A673 (cell line): ENCODE results near the gene UST. TPM values are rescaled to one million over a fixed set of nuclear protein-coding genes. Genes with fewer than 3 reads are reported as not detected.

Experiments used
- BruUV-seq: library from RNA; stranded (reverse); fragments of 400-500 nt; replicated peaks from 2 replicates; lab custom pipeline; 2021; lab: Mats Ljungman, UMichigan
- CTCF ChIA-PET: fragments of 300-600 bp; sonication (Branson Sonifier 250); formaldehyde crosslinking; loops from one replicate; lab custom pipeline; 2022; ENCODE audit warnings: antibody characterized with exemption; lab: Charles Lee
- POLR2A ChIA-PET: fragments of 300-600 bp; sonication (Branson Sonifier 250); formaldehyde crosslinking; loops from one replicate; lab custom pipeline; 2022; ENCODE audit warnings: antibody characterized with exemption; ENCODE audit not compliant: low non-redundant PET; lab: Charles Lee
- DNase-seq: peaks from one replicate; pipeline ENCODE4 v3.0.0-alpha.2; 2015; ENCODE audit warnings: low spot score
- H3K27ac ChIP-seq: fragments of 200-600 bp; sonication (generic); 2 replicates; pipeline ENCODE4 v1.5.1; 2016; ENCODE audit warnings: mixed run types, low read depth, mild to moderate bottlenecking, mixed read lengths, antibody characterized with exemption, low read length; ENCODE audit not compliant: poor library complexity, severe bottlenecking
- H3K27me3 ChIP-seq: fragments of 200-600 bp; sonication (generic); replicated peaks from 2 replicates; pipeline ENCODE4 v1.6.1; 2017; ENCODE audit warnings: mixed run types, low read depth, mild to moderate bottlenecking, mixed read lengths, antibody characterized with exemption, low read length; ENCODE audit not compliant: insufficient read depth, poor library complexity
- H3K36me3 ChIP-seq: fragments of 200-600 bp; sonication (generic); 2 replicates; pipeline ENCODE4 v1.6.1; 2016; ENCODE audit warnings: mixed run types, mild to moderate bottlenecking, mixed read lengths, antibody characterized with exemption, low read length; ENCODE audit not compliant: insufficient read depth, poor library complexity, severe bottlenecking
- H3K4me1 ChIP-seq: fragments of 200-600 bp; sonication (generic); 2 replicates; pipeline ENCODE4 v1.6.1; 2017; ENCODE audit warnings: mixed run types, mild to moderate bottlenecking, mixed read lengths, antibody characterized with exemption, low read length; ENCODE audit not compliant: insufficient read depth, poor library complexity, severe bottlenecking
- H3K4me3 ChIP-seq: fragments of 200-600 bp; sonication (generic); 2 replicates; pipeline ENCODE4 v1.5.1; 2016; ENCODE audit warnings: low read depth, mixed run types, mild to moderate bottlenecking, mixed read lengths, low read length; ENCODE audit not compliant: poor library complexity, severe bottlenecking
- H3K9me3 ChIP-seq: fragments of 200-600 bp; sonication (generic); 2 replicates; pipeline ENCODE4 v1.6.1; 2016; ENCODE audit warnings: mixed run types, low read depth, mild to moderate bottlenecking, mixed read lengths, antibody characterized with exemption, low read length; ENCODE audit not compliant: poor library complexity, severe bottlenecking
- EZH2 ChIP-seq: fragments of 200-600 bp; sonication (generic); IDR thresholded peaks from 2 replicates; pipeline ENCODE4 v1.6.1; 2017; ENCODE audit warnings: borderline replicate concordance, low read depth, mild to moderate bottlenecking, mixed read lengths, antibody characterized with exemption, low read length; ENCODE audit not compliant: poor library complexity, severe bottlenecking
- intact Hi-C: fragments of 100-400 bp; cut with micrococcal nuclease; formaldehyde crosslinking; loops from one replicate; pipeline ENCODE4 v1.10.0; 2022; ENCODE audit not compliant: unreplicated experiment
- total RNA-seq: library from RNA; stranded (reverse); gene quantifications from 2 replicates; pipeline ENCODE4 v1.2.3, GENCODE V29; 2021
- TF ChIP-seq, protein P1 (sequence below): fragments of 300-800, 200-600 bp; sonication (generic); conservative IDR thresholded peaks from 2 replicates; pipeline ENCODE4 v1.5.1; 2017; ENCODE audit warnings: low read depth, mild to moderate bottlenecking, antibody characterized with exemption, low read length, moderate library complexity, mixed read lengths

The UST gene
- total RNA-seq, 1 experiment from 2014 or later: 1.5 TPM

- Histone ChIP-seq H3K4me1 (no peaks in the 10 kb centered on the region), H3K27me3 (no peaks in the 10 kb centered on the region), H3K4me3 (no peak overlapping the region), H3K9me3 (peaks cover 2% of the 10 kb centered on the region), H3K36me3 (no peaks in the 10 kb centered on the region), H3K27ac (no peak overlapping the region)
- TF ChIP-seq EZH2: no peak
- TF ChIP-seq, protein P1, sequence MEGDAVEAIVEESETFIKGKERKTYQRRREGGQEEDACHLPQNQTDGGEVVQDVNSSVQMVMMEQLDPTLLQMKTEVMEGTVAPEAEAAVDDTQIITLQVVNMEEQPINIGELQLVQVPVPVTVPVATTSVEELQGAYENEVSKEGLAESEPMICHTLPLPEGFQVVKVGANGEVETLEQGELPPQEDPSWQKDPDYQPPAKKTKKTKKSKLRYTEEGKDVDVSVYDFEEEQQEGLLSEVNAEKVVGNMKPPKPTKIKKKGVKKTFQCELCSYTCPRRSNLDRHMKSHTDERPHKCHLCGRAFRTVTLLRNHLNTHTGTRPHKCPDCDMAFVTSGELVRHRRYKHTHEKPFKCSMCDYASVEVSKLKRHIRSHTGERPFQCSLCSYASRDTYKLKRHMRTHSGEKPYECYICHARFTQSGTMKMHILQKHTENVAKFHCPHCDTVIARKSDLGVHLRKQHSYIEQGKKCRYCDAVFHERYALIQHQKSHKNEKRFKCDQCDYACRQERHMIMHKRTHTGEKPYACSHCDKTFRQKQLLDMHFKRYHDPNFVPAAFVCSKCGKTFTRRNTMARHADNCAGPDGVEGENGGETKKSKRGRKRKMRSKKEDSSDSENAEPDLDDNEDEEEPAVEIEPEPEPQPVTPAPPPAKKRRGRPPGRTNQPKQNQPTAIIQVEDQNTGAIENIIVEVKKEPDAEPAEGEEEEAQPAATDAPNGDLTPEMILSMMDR: no peak
- ChIA-PET CTCF (interaction anchor here (0.6 to 1.5 kb wide), 2 partner anchors 386 to 1372 kb away, joined by 3 to 7 read pairs; no protein-coding TSS in a partner anchor), POLR2A (no interaction called here)
- intact Hi-C loops: no loop called here
- no TSS peak for BruUV-seq
- DNase-seq: no peak
These were observed 299.5 kb downstream of the UST start for GRCh38 chr6:149046164-149046821.

DNA sequence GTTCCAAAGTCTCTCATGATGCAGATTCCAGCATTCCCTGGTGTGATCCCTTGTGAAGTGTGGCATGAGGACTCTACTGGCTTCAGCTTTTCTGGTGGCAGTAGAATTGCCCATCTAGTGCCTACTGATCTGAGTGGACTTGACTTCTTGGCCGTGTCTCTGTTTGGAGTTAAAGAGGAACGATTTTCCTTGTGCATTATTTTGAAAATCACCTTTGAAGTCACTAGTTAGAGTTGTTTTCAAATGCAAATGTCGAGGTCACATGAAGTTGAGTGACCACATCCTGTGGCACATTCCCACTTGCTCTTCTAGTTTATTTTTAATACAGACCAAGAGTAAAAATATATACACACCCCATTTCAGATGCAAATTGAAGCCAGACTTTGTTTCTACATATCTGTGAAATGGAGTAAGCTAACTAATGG lies 300.0 kb downstream of the UST start:
- POLR2A ChIA-PET: no interaction called here

GRCh38 chr6:149049230-149049629 lies 302.4 kb downstream of the UST start:
- DNase-seq: no peak
- no peak for TF ChIP-seq EZH2
- TF ChIP-seq, protein P1: no peak
- no TSS peak for BruUV-seq
- H3K4me3 ChIP-seq: no peak overlapping the region
- H3K27me3 ChIP-seq: no peaks in the 10 kb centered on the region
- no peak overlapping the region for H3K27ac ChIP-seq
- H3K4me1 ChIP-seq: no peaks in the 10 kb centered on the region
- peaks cover 2% of the 10 kb centered on the region for H3K9me3 ChIP-seq
- ChIA-PET CTCF (no interaction called here), POLR2A (no interaction called here)
- H3K36me3 ChIP-seq: no peaks in the 10 kb centered on the region
- intact Hi-C loops: no loop called here

More for the DNA sequence above, 300.0 kb downstream of the UST start:
- no peaks in the 10 kb centered on the region for H3K4me1 ChIP-seq
- no peaks in the 10 kb centered on the region for H3K36me3 ChIP-seq
- no peaks in the 10 kb centered on the region for H3K27me3 ChIP-seq
- TF ChIP-seq, protein P1: no peak
- TF ChIP-seq EZH2: no peak
- H3K4me3 ChIP-seq: no peak overlapping the region
- no peak for DNase-seq
- intact Hi-C loops: no loop called here
- CTCF ChIA-PET: no interaction called here
- peaks cover 2% of the 10 kb centered on the region for H3K9me3 ChIP-seq
- no TSS peak for BruUV-seq
- no peak overlapping the region for H3K27ac ChIP-seq
